NCI-H2081 treated with DMSO at 0.1 percent for 48 hours (cell line): ENCODE results near the gene VPS51.

Experiments used
- DNase-seq: peaks from one replicate; lab custom pipeline; 2025; lab: John Stamatoyannopoulos, UW

The VPS51 gene

GRCh38 chr11:65095974-65096806 is at the start of gene VPS51:
Gene VPS51 (plus strand): TSS chr11:65096214. CDS start chr11:65096251, 37 bp downstream.
- peak; percentile 43 for DNase-seq

DNA sequence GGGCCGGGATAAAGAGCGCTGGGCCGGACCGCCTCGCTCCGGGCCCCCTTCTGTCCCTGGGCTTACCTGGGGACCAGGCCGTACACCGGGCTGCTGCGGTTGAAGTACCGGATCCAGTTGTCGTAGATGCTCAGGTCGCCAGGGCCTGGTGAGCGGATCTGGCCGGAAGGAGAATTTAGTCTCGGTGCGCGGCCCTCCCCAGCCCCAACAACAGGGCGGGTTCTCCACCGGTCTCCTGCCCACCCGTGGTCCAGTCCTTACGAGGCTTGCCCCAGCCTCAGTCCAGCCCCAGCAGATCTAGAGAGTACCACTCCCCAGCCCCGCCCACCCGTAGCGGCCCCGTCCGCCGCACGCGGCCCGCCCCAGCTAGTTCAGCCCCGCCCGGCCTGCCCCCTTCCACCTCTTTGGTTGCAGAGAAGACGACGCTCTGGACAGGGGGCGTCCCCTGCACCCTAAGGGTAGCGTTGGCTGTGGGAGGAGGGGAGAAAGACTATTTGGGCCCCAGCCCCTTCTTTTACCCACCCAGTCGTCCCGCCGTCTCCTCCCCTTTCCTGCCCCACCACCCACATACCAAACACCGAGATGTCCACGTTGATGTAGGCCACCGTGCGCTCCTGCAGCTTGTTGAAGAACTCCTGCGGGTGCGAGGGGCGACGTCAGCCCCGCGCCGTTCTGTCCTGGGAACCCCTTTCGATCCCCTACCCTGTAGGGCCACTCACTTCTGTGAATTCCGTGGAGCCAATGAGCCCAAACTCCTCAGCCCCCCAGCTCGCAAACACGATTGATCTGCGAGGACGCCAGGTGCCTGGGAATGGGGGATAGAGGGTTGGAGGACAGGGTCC is 48.2 kb upstream of the VPS51 start:
- DNase-seq: no peak

GRCh38 chr11:65051398-65051858 is 44.6 kb upstream of the VPS51 start:
- no peak for DNase-seq

- no peak for DNase-seq
These were observed 42.0 kb upstream of the VPS51 start for GRCh38 chr11:65053827-65054508.

DNA sequence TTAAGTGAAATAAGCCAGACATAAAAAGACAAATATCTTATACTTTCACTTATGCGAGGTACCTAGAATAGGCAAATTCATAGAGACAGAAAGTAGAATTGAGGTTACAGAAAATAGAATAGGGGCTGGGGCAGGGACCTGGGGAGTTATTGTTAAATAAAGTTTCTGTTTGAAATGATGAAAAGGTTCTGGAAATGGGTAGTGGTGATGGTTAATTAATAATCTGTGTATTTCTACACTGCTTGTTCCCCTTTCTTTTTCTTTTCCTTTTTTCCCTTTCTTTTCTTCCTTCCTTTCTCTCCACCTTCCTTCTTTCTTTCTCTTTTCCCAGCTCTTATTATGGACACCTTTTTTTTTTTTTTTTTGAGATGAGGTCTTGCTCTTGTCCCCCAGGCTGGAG is 40.5 kb upstream of the VPS51 start:
- no peak for DNase-seq

GRCh38 chr11:65056999-65057398 is 39.0 kb upstream of the VPS51 start:
- DNase-seq: no peak

DNA sequence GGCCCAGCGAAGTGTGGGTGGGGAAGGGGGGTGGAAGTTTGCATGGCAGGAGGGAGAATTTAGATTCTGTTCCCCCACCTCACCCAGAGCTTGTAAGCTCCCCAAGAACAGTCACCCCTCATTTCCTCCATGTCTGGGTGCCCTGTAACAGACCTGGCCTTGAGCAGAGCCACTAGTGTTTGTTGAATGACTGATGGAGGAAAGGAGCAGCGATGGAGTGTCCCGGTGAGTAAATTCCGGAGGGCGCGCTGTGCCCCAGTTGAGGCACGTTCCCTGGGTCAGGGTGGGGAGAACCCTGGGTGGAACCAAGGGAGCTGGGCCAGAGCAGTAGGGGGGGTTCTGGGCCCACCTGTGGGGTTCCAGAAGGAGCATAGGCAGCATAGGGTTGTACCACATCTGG is 38.5 kb upstream of the VPS51 start:
- DNase-seq: no peak

DNA sequence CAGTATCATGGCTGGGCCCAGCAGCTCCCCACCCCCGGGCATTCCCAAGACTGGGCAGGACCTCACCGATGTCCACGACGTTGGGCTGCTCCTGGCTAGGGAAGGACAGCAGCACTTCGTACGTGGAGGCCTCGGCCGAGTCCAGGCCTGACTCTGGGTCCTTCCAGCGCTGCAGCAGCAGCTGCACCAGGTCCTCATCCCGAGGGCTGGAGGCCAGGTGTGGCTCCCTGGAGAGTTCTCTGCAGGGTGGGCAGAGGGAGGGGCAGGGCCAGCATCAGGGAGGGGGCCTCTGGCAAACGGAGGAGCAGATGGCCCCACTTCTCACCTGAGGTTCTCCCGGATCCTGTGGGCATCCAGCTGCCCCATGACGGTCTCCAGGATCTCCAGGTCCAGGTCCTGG is 38.0 kb upstream of the VPS51 start:
- no peak for DNase-seq

DNA sequence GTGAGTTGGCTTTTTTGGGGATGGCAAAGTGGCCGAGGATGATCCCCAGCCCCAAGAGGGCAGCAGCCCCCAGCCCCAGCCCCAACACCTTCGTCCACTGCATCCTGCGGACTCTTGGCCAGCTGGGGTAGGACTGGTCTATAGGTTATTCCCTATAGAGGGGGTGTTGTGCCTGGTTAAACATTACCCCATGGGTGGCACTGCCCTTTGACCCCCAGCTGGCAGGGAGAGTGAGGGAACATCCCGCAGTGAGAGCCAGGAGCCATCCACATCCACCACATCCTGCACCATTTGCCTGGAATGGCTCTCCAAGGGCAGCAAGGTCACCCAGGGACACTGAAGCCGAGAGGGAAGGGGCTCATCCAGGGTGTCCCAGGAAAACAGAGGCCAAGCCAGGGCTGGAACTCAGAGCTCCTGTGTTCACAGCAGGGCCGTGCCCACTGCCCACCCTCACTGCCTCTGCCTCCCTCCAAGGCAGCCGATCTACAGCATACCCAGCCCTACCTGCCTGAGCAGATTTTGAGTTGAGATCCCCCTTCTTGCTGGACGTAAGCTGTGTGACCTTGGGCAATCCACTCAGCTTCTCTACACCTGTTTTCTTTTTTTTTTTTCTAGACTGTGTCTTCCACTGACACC is 37.5 kb upstream of the VPS51 start, which contains the start of gene NAALADL1:
Gene NAALADL1, minus strand, starts transcription at position 135 of the 636 bp plus-strand sequence. Its CDS starts 32 bp downstream, at position 103.
- DNase-seq: no peak

GRCh38 chr11:65059523-65059922 is 36.5 kb upstream of the VPS51 start:
- no peak for DNase-seq

GRCh38 chr11:65059959-65060824 is 35.8 kb upstream of the VPS51 start:
- DNase-seq: no peak

DNA sequence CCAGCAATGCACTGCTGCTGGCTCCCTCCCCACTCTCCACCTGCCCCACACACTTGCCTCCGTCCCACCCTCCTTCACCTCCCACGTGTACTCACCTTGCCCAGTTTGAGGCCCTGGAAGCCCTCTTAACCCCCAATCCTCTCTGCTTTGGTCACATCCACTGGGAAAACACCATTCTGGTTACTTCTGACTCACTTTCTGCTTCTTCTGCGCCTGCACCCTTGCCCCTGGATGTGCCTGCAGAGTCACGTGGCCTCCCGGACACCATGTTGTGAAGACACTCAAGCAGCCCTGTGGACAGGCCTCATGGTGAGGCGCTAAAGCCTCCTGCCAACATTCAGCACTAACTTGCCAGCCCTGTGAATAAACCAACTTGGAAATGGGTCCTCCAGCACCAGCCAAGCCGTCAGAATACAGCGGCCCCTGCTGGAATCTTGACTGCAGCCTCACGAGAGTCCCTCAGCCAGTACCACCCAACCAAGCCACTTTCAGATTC is 35.1 kb upstream of the VPS51 start:
- DNase-seq: no peak

- DNase-seq: no peak
These were observed 32.5 kb upstream of the VPS51 start for GRCh38 chr11:65063532-65063931.

- no peak for DNase-seq
These were observed 31.2 kb upstream of the VPS51 start for GRCh38 chr11:65064847-65065240.

DNA sequence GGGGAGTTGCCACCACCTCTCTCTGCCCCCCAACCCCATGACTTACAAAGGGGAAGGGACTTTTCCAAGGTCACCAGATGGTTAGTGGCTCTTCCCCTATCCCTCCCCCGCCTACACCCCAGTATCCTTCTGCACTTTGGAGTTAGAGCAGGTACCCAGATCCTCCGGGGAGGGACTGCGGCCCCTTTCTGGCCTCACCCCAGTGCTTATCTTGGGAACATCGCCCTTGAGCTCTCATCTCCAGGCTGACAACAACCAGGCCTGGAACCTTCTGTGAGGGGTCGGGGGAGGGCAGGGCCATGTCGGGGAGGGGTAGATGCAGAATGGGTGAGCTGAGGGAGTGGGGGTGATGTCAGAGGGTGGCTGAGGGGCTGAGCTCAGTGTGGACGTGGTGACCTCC is 30.2 kb upstream of the VPS51 start:
- DNase-seq: no peak

- DNase-seq: no peak
These were observed 29.7 kb upstream of the VPS51 start for GRCh38 chr11:65066315-65066714.

DNA sequence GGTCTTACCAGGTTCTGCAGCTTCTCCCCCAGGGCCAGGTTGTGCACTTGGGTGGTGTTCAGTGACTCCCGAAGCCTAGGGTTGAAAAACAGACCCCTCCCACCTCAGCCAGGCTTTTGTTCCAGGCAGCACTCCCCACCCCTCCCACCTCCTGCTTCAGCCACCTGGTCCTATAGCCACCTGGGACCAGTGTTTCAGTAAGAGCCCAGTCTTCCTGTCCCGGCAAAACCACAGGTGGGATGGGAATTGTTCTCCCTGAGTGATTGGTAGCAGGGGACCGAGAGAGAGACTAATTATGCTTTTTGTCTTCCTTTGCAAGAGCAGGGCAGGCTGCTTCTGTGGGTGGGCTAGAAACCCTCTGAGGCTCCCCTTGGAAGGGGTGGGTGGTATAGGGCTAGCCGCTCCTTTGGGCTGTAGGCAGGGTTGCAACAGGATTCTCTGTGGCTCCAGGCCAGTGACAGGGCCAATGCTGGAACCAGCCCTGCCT is 29.2 kb upstream of the VPS51 start:
- peak; percentile 26 for DNase-seq

DNA sequence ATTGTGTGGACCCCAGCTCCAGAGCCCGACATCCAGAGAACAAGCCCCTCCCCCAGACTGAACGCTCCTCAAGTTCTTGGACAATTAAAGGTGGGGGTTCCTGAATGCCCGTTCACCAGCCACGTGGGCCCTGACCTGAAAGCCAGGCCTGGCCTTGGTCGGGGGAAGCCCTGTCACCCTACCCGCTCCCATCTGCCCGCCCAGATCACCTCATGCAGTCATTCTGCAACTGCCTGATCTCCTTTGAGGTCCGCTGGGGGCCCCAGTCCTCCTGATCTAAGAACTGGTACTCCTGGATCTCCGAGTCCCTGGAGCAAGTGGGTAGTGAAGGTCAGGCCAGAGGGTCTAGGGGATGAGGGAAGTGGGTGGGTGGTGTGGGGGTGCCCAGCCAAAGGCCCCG is 28.6 kb upstream of the VPS51 start:
- DNase-seq: no peak

- DNase-seq: no peak
These were observed 26.8 kb upstream of the VPS51 start for GRCh38 chr11:65069217-65069616.

- DNase-seq: no peak
These were observed 23.9 kb upstream of the VPS51 start for GRCh38 chr11:65071907-65072630.
